DMS114 treated with DMSO at 0.1 percent for 48 hours (cell line): Measurements from ENCODE around the gene CEP72.
"Not testable (repeated sequence)": the region's sequence is repeated elsewhere in the genome, so short reads cannot be mapped to it uniquely, and the experiment has no call there.

Experiments used
- DNase-seq: peaks from one replicate; lab custom pipeline; 2025; ENCODE audit not compliant: unreplicated experiment; lab: John Stamatoyannopoulos, UW

The CEP72 gene

DNA sequence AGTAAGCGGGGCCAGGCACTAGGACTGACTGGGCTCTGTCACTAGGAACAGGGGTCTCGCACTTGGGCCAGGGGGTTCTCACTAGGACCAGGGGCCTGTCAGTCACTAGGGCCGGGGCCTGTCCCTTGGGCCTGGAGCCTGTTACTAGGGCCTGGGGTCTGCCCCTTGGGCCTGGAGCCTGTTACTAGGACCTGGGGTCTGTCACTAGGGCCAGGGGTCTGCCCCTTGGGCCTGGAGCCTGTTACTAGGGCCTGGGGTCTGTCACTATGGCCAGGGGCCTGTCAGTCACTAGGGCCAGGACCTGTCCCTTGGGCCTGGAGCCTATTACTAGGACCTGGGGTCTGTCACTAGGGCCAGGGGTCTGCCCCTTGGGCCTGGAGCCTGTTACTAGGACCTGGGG is 70.1 kb downstream of the CEP72 start:
- DNase-seq, result not testable (repeated sequence)

DNA sequence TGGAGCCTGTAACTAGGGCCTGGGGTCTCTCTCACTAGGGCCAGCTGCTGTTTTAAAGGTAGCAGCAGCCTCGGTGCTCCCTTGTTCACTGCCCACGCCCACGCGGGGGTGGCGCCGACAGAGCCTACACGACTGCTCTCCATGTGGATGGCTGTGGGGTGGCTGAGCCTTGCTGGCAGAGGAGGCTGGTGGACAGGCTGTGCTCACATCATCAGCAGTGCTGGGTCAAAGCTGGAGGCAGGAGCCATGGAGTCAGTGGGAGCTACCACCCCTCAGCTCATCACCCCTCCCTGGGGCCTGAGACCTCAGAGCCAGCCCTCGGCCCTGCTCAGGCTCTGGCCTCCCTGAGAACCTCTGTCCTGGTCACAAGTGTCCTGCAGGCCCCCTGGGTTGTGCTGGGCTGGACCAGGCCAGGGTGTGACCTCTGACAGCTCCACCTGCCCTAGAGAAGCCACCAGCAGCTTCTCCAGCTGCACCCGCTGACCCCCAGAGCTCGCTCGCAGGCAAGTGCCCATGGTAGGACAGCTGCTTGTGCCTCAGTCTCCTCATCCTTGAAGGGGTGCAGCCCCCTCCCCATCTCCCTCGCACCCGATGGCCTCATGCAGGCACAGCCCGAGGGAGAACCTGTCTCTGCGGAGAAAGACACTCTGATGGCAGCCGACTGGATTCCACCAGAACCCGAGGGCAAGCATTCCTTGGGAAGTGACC is 70.7 kb downstream of the CEP72 start:
- DNase-seq, result not testable (repeated sequence)

- no peak for DNase-seq
Measured at GRCh38 chr5:683551-684481, 71.7 kb downstream of the CEP72 start.

DNA sequence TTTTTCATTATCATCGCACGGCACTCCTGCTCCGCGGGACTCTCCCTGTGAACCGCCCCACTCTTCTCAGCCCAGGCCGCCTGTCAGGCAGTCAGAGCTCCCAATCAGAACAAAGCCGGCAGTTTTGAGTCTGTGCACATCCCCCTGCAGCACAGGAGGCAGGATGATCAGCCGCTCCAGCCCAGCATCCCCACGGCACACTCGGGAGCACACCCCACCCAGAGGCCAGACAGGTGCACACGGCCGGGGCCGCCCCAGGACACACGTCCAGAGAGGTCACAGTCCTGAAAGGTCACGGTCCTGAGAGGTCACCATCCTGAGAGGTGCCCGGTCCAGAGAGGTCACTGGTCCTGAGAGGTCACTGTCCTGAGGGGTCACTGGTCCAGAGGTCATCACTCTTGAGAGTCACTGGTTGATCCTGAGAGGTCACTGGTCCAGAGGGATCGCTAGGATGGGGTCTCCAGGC is 72.6 kb downstream of the CEP72 start:
- DNase-seq, result no peak

DNA sequence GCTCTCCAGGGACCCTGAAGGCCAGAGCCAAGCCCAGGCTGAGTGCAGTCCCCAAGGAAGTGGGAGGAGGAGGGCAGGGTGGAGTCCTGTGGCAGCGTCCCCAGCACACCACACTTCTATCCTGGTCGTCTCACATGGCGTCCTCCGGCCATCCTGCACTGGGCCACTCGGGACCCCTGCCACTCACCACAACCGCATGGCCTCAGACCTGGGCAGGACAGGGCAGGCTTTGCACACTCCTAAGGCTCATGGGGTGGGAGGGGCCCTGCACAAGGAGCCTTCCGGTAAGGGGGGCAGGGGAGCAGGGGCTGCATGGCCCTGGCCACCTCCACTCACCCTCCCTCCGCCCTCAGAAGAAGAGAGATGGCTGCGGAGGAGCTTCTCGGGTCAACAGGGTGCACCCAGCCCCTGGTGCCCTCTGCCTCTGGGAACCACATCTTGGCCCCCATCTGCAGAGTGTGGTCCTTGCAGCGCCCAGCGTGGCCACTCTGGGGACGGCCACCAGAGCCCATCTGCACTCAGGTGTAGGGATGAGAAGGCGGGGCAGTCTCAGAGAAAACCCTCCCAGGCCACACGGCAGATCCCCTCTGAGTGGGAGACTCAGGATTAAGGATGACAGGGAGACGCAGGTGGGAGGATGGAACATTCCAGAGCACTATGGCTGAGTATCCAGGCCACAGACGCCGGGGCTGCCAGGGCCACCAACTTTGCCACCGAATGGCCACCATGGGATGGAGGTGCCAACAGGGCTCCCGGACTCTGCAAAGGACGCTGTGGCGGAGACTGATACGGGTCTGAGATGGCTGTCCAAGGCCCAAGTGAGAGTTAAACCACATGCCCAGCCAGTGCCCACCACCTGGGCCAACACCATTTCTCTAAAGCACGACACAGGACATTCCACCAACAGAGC is 73.4 kb downstream of the CEP72 start:
- no peak for DNase-seq

DNA sequence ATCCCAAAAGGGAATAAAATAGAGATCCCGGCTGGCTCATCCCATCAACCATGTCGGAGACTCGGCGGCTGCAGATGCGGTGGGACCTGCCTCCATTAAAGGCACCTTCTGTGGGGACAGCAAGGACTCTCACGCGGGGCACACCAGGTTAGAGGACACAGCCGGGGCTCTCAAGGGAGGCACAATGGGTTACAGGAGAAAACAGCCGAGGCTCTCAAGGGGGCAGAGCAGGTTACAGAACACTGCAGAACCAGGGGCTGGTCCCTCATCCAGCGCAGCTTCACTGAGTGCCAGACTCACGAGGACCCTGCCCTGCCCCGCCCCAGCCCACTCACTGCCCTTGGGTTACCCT is 74.0 kb downstream of the CEP72 start:
- DNase-seq, result not testable (repeated sequence)

DNA sequence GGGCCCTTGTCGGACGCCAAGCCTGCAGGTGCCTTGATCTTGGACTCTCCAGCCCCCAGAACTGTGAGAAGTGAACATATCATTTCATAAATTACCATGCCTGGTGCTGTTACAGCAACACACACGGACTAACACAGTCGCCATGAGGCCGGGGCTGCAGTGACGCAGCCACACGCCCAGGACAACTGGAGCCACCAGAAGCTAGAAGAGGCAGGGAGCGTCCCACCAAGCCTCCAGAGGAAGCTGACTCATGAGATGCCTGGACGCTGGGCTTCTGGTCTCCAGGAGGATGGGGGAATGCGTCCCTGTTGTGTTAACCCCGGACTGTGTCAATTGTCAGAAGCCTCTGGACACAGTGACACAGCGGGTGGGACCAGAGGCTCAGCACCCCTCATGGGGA is 74.8 kb downstream of the CEP72 start:
- DNase-seq, result not testable (repeated sequence)

DNA sequence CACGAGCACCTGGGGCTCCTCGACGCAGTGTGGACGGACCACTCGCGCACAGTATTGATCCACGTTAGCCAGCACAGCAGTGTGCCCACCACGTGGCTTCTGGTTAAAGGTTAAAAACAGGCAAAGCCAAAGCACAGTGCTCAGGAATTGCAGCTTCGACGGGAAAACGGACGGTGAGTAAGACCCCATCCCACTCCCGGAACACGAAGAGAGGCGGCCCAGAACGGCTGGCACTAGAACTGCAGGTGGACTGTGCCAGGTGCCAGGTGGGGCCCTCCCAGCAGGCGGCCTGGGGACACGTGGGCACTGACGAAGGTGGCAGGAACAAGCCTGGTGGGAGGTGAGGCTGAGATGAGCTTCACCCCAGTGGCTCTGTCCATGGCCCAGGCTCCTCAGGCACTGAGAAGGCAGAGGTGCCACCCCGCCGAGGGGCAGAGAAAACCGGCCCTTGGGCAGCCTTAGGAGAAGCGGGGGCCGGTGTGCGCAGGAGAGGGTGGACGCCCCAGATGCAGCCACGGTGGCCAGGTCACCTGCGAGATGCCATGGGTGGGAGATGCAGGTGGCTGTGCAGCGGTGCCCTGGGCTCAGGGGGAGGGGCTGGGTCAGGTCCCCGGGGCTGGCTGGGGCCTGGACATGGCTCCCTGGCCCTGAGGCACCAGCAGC is 76.3 kb downstream of the CEP72 start:
- not testable (repeated sequence) for DNase-seq

GRCh38 chr5:690293-690692 is 78.2 kb downstream of the CEP72 start:
- not testable (repeated sequence) for DNase-seq

DNA sequence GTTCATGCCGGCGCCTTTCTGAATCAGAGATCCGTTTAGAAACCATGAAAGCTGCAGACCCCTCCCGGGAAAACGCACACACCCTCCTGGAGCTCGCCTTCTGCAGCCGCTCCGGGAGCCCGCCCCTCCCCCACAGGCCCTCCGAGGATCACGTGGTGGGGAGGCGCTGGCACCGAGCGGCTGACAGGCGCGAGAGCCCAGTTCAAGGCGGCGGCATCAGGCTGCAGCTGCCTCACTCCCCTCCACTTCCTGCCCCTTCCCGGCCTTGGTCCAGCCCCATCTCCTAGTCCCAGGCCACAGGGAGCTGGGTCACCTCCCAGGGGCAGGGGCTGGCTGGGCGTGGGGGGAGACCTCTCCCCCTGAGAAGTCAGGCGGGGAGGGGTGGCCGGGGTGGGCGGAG is 78.9 kb downstream of the CEP72 start:
- not testable (repeated sequence) for DNase-seq

DNA sequence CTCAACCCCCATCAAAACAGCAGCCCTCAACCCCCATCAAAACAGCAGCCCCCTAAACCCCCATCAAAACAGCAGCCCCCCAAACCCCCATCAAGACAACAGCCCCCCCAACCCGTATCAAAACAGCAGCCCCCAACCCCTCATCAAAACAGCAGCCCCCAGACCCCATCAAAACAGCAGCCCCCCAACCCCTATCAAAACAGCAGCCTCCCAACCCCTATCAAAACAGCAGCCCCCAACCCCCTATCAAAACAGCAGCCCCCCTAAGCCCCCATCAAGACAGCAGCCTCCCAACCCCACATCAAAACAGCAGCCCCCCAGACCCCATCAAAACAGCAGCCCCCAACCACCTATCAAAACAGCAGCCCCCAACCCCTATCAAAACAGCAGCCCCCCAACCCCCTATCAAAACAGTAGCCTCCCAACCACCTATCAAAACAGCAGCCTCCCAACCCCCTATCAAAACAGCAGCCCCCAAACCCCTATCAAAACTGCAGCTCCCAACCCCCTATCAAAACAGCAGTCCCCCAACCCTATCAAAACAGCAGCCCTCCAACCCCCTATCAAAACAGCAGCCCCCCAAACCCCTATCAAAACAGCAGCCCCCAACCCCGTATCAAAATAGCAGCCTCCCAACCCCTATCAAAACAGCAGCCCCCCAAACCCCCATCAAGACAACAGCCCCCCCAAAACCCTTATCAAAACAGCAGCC is 79.8 kb downstream of the CEP72 start:
- no peak for DNase-seq

DNA sequence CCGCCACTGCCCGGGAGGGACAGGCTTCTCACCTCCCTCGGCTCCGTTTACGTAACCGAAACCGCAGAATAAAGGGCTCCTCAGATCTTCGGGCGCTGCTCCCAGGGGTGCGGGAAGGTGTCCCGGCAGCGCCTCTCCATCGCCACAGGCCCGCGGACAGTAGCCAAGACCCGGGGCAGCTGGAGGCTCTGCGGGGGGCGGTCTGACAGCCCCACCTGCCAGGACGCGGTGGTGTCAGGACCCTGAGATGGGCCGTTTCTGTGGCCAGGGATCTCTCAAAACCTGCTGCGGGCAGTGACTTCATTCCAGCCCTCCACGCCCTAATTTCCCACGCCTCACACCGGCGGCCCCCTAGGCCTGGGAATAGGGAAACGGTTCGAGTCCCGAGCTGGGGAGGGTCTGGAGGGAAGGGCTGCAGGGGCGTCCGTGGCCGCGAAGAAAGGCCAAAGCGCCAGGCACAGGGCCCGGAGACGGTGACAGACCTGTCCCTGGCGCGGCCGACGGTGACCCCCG is 80.4 kb downstream of the CEP72 start:
- not testable (repeated sequence) for DNase-seq

- DNase-seq, result peak; percentile 12
Measured at GRCh38 chr5:693271-694041, 81.3 kb downstream of the CEP72 start, which contains the start of gene TPPP. TSS of gene TPPP (minus strand) at chr5:693352. CDS start at chr5:678060, 15,292 bp downstream.

- not testable (repeated sequence) for DNase-seq
Measured at GRCh38 chr5:694042-694431, 81.9 kb downstream of the CEP72 start.

- DNase-seq, result not testable (repeated sequence)
Measured at GRCh38 chr5:695475-695874, 83.3 kb downstream of the CEP72 start.

DNA sequence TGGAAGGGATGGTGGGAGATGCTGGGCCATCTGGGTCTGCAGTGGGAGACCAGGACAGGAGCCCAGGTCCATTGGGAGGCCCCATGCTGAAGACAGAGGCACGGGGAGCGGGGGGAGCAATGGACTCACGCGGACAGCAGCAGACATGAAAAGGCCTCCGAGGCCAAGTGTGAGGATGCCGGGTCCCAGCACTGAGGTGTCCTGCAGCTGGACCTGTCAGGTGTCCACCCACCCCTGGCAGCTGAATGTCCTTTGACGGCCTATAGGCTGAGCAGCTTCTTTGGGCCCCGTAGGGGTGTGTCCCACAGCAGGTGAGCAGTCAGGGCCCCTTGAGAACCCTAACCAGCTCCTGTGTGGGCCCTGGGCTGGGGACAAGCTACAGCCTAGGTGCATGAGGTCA is 84.1 kb downstream of the CEP72 start:
- not testable (repeated sequence) for DNase-seq

GRCh38 chr5:696753-697702 is 84.9 kb downstream of the CEP72 start:
- not testable (repeated sequence) for DNase-seq
